HFFc6 (cell line): Measurements from ENCODE around the gene TENM4. TPM values are rescaled to one million over a fixed set of nuclear protein-coding genes. Genes with fewer than 3 reads are reported as not detected.

Source experiments
- DNase-seq: peaks from one replicate; pipeline ENCODE4 v3.0.0-alpha.2; 2018
- H3K27ac Mint-ChIP-seq: 2 replicates; pipeline ENCODE4 v1.8.0; 2020; ENCODE audit warnings: mild to moderate bottlenecking, mixed read lengths
- H3K27me3 Mint-ChIP-seq: 2 replicates; pipeline ENCODE4 v1.8.0; 2021; ENCODE audit warnings: mild to moderate bottlenecking, moderate library complexity, mixed read lengths; ENCODE audit not compliant: insufficient read depth
- H3K36me3 Mint-ChIP-seq: 2 replicates; pipeline ENCODE4 v1.8.0; 2021; ENCODE audit warnings: low read depth, mixed read lengths
- H3K4me1 Mint-ChIP-seq: 2 replicates; pipeline ENCODE4 v1.8.0; 2020; ENCODE audit warnings: low read depth, mixed read lengths
- H3K4me3 Mint-ChIP-seq: 2 replicates; pipeline ENCODE4 v1.8.0; 2020; ENCODE audit warnings: mild to moderate bottlenecking, moderate library complexity, mixed read lengths
- H3K9me3 Mint-ChIP-seq: 2 replicates; pipeline ENCODE4 v1.8.0; 2020; ENCODE audit warnings: mild to moderate bottlenecking, mixed read lengths
- CTCF ChIP-seq: fragments of 200-600 bp; sonication (generic); IDR thresholded peaks from 2 replicates; pipeline ENCODE4 v1.5.0; 2021; ENCODE audit warnings: antibody characterized with exemption, mild to moderate bottlenecking
- total RNA-seq, 6 experiments: library from RNA; stranded (reverse); fragmentation: NEBNext Ultra II Directional; extraction: Animal tissue kit (Norgen Biotek cat#: 25700); gene quantifications; 2 replicates in 1 of 6; 3 replicates in 5 of 6; pipeline ENCODE4 v1.2.3, GENCODE V29; 2021

The TENM4 gene
- total RNA-seq, 6 experiments from 2014 or later, result 20.9 to 45.5 (median 26.5) TPM

GRCh38 chr11:78808923-78809322 is 631.9 kb downstream of the TENM4 start:
- no peak for DNase-seq
- no peaks in the 10 kb centered on the region for H3K9me3 Mint-ChIP-seq
- peaks cover 4% of the 10 kb centered on the region; the same call in 1 of the 2 replicates for H3K36me3 Mint-ChIP-seq
- no peaks in the 10 kb centered on the region; the same call in 1 of the 2 replicates for H3K27me3 Mint-ChIP-seq
- H3K4me1 Mint-ChIP-seq, result peaks cover 49% of the 10 kb centered on the region
- TF ChIP-seq CTCF, result no peak
- H3K4me3 Mint-ChIP-seq, result no peak overlapping the region
- peak overlapping the region; percentile 96 for H3K27ac Mint-ChIP-seq

DNA sequence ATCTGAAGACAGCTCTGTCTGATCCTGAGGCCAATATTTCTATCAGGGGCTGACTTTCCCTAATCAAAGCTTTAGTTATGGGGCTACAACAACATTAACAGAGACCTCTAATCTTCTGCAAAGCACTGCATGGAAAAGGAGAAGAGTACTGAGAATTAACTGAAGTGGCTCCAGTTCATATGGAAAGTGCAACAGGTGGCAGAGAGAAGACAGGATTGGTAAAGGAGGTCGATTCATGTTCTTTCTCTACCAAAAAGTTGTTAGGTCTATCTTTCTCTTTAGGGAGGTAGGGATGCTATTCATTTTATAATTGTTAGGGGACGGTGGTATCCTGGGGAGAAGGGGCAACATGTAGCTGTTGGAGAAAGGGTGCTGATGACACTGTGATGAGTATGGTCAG is 633.5 kb downstream of the TENM4 start:
- H3K27me3 Mint-ChIP-seq, result no peaks in the 10 kb centered on the region; the same call in 1 of the 2 replicates
- peaks cover 2% of the 10 kb centered on the region; the same call in 1 of the 2 replicates for H3K36me3 Mint-ChIP-seq
- no peaks in the 10 kb centered on the region for H3K9me3 Mint-ChIP-seq
- peaks cover 53% of the 10 kb centered on the region for H3K4me1 Mint-ChIP-seq
- no peak overlapping the region for H3K27ac Mint-ChIP-seq
- no peak for TF ChIP-seq CTCF
- no peak for DNase-seq
- H3K4me3 Mint-ChIP-seq, result no peak overlapping the region

DNA sequence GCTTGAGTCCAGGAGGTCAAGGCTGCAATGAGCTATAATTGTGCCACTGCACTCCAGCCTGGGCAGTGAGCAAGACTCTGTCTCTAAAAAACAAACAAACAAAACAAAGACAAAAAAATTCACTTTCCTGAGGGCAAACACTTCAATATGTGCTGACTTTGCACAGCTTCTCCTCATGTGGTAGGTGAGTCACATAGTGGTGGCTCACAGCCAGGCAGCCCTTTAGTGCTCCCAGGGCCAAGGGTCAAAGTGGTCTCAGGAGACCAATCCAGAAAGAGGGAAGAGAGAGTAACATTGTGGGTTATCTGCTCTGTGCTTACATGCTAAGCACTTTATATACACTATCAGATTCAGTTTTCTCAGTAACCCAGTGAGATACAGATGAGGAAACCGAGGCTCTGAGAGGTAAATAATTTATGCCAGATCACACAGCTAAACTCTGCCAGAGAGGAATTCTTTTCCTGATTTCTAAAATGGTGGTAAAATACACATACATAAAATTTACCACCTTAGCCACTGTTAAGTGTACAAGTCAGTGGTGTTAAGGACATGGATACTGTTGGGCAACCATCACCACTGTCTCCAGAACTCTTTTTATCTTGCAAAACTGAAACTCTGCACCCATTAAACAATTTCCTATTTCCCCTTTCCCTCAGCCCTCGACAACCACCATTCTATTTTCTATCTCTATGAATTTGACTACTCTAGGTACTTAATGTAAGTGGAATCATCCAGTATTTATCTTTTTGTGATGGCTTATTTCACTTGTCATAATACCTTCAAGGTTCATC is 634.4 kb downstream of the TENM4 start:
- H3K36me3 Mint-ChIP-seq, result no peaks in the 10 kb centered on the region
- H3K27ac Mint-ChIP-seq, result no peak overlapping the region; the same call in 1 of the 2 replicates
- DNase-seq, result no peak
- TF ChIP-seq CTCF, result no peak
- H3K27me3 Mint-ChIP-seq, result no peaks in the 10 kb centered on the region; the same call in 1 of the 2 replicates
- peaks cover 56% of the 10 kb centered on the region for H3K4me1 Mint-ChIP-seq
- H3K9me3 Mint-ChIP-seq, result no peaks in the 10 kb centered on the region
- no peak overlapping the region for H3K4me3 Mint-ChIP-seq

- no peak for TF ChIP-seq CTCF
- H3K36me3 Mint-ChIP-seq, result no peaks in the 10 kb centered on the region
- no peak overlapping the region for H3K27ac Mint-ChIP-seq
- no peak for DNase-seq
- H3K27me3 Mint-ChIP-seq, result no peaks in the 10 kb centered on the region; the same call in 1 of the 2 replicates
- H3K9me3 Mint-ChIP-seq, result no peaks in the 10 kb centered on the region
- peaks cover 57% of the 10 kb centered on the region for H3K4me1 Mint-ChIP-seq
- H3K4me3 Mint-ChIP-seq, result no peak overlapping the region
These were observed 635.8 kb downstream of the TENM4 start for GRCh38 chr11:78804991-78805390.

- no peak overlapping the region for H3K4me3 Mint-ChIP-seq
- peaks cover 57% of the 10 kb centered on the region for H3K4me1 Mint-ChIP-seq
- no peaks in the 10 kb centered on the region; the same call in 1 of the 2 replicates for H3K27me3 Mint-ChIP-seq
- H3K36me3 Mint-ChIP-seq, result no peaks in the 10 kb centered on the region
- no peaks in the 10 kb centered on the region for H3K9me3 Mint-ChIP-seq
- no peak for DNase-seq
- no peak for TF ChIP-seq CTCF
- H3K27ac Mint-ChIP-seq, result no peak overlapping the region
These were observed 636.8 kb downstream of the TENM4 start for GRCh38 chr11:78803995-78804394.
